Common myeloid progenitor, CD34-positive (primary cell): ENCODE measurements around the gene BACH2.
A peak's percentile ranks its signal among the peaks of the same experiment; 100 is the strongest.

Experiments used
- CTCF ChIA-PET: fragments of 350-600 bp; sonication (Branson Sonifier 250); formaldehyde crosslinking; loops from one replicate; lab custom pipeline; 2021; ENCODE audit warnings: antibody characterized with exemption; lab: Charles Lee
- POLR2A ChIA-PET: fragments of 350-600 bp; sonication (Branson Sonifier 250); formaldehyde crosslinking; loops from one replicate; lab custom pipeline; 2021; ENCODE audit warnings: antibody characterized with exemption; lab: Charles Lee
- DNase-seq, 3 donors: peaks; one replicate each; pipeline versions ENCODE4 v3.0.0 to v3.0.0-alpha.2; 2013
- H3K27ac ChIP-seq, 2 experiments: 1 replicate in 1 of 2; 2 replicates in 1 of 2; pipeline ENCODE4 v1.7.0; 2013; ENCODE audit warnings: inconsistent platforms in 2 of 2, low read length in 2 of 2, mild to moderate bottlenecking in 2 of 2, low read depth in 1 of 2, moderate library complexity in 1 of 2; ENCODE audit not compliant: severe bottlenecking in 2 of 2, insufficient read depth in 1 of 2, poor library complexity in 1 of 2
- H3K27me3 ChIP-seq, 5 experiments: replicated peaks in 2 of 5; 1 replicate in 3 of 5; 2 replicates in 2 of 5; pipeline versions ENCODE4 v1.6.1 to v1.7.0; 2013; ENCODE audit warnings: low read length in 4 of 5, mild to moderate bottlenecking in 2 of 5, moderate library complexity in 2 of 5, inconsistent platforms in 1 of 5; ENCODE audit not compliant: insufficient read depth in 5 of 5, control insufficient read depth in 4 of 5
- H3K36me3 ChIP-seq, 4 experiments: 1 replicate in 2 of 4; 2 replicates in 2 of 4; pipeline versions ENCODE4 v1.6.1 to v1.7.0; 2013; ENCODE audit warnings: low read length in 3 of 4, control low read depth in 1 of 4, mild to moderate bottlenecking in 1 of 4; ENCODE audit not compliant: control insufficient read depth in 4 of 4, insufficient read depth in 4 of 4
- H3K4me1 ChIP-seq, 4 experiments: 1 replicate in 3 of 4; 2 replicates in 1 of 4; pipeline versions ENCODE4 v1.6.1 to v1.7.1; 2013; ENCODE audit warnings: low read length in 3 of 4, mild to moderate bottlenecking in 3 of 4, control low read depth in 1 of 4, inconsistent platforms in 1 of 4, moderate library complexity in 1 of 4; ENCODE audit not compliant: control insufficient read depth in 4 of 4, insufficient read depth in 4 of 4; ENCODE audit errors: control extremely low read depth in 1 of 4
- H3K4me3 ChIP-seq, 7 experiments: 1 replicate in 4 of 7; 2 replicates in 3 of 7; pipeline versions ENCODE4 v1.5.1 to v1.7.0; 2013; ENCODE audit warnings: mild to moderate bottlenecking in 7 of 7, low read length in 6 of 7, moderate library complexity in 6 of 7, inconsistent platforms in 2 of 7, low read depth in 2 of 7, control low read depth in 1 of 7; ENCODE audit not compliant: insufficient read depth in 4 of 7, control insufficient read depth in 1 of 7; ENCODE audit errors: extremely low read depth in 1 of 7
- H3K9me3 ChIP-seq, 5 experiments: 1 replicate in 4 of 5; 2 replicates in 1 of 5; pipeline versions ENCODE4 v1.6.1 to v1.7.1; 2013; ENCODE audit warnings: low read length in 4 of 5, mild to moderate bottlenecking in 2 of 5, inconsistent platforms in 1 of 5, low read depth in 1 of 5, moderate library complexity in 1 of 5; ENCODE audit not compliant: control insufficient read depth in 4 of 5, insufficient read depth in 2 of 5; ENCODE audit errors: control extremely low read depth in 1 of 5
- WGBS: methylation state at CpG from one replicate; pipeline ENCODE4 v1.1.5; 2013; ENCODE audit not compliant: insufficient coverage; 5-methylcytosine and 5-hydroxymethylcytosine counted together

BACH2 gene

DNA sequence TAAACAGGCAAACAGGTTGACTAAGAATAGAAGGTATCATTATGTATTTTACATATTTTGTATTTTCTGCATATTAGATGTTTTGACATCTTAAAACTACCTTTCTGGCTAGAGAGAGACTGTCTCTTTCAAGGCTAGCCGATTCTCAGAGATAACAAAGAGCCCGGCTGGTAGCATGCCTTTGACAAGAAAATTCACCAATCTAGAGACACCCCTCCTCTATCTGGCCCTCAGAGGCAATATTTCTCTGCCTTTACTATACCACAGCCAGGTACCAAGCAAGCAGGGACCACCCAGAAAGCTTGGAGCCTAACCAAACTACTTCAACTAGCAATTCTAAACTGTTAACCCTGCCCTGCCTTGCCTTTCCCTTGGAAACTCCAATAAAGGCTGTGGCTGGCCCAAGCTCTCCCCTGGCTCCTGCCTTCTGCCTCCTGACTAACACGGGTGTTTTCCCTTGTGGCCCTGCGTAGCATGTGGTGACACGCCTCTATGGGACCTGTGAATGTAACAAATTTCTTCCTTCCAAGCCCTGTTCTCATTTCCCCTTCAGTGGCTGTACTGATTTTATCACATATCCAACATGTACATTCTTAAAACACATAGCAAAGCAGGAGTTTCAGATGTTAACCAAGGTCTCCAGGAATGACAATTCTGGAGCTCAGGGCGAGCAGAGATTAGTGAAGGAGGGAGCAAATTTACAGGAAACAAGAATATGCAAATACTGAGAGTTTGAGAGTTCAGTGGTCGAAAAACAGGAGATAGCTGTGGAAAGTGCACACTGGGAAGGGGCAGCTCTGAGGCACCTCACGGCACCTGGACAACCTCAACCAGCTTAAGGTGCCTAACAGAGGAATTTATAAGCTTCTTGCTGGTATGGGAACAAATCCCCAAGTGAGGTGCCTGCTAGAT lies 120.8 kb downstream of the BACH2 start:
- Histone ChIP-seq H3K9me3 (no peaks in the 10 kb centered on the region), H3K4me1 (peaks cover 14 to 30% (median 21%) of the 10 kb centered on the region in 4 experiments), H3K36me3 (no peaks in the 10 kb centered on the region), H3K27me3 (no peaks in the 10 kb centered on the region), H3K27ac (no peak overlapping the region), H3K4me3 (no peak overlapping the region)
- POLR2A ChIA-PET: no interaction called here
- CTCF ChIA-PET: interaction anchor here (0.6 to 0.7 kb wide), 3 partner anchors 9 to 158 kb away, joined by 3 read pairs; no protein-coding TSS in a partner anchor
- WGBS: 41% methylated on average over 8 of the region's 8 CpGs
- DNase-seq: peak in 2 of 3 donors; percentile 70 to 76

DNA sequence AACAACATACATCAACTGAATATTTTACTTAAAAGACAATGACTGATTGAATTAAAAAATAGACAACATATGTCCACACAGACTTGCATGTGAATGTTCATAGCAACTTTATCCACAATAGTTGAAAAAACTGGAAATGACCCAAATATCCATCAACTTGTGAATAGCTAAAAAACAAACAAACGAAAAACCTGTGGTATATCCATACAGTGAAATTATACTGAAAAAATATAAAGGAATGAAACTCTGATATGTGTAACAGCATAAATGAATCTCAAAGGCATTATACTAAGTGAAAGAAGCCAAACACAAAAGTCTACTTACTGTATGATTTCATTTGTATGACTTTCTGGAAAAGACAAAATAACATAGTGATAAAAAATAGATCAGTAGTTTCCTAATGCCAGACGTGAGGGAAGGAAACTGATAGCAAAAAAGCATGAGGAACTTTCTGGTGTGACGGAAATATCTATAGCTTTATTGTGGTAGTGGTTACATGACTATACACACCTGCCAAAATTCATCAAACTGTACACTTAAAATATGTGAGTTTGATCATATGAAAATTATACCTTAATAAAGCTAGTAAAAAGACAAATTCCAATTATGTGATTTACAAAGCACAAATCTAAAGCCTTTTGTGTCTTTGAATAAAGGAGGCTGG lies 123.2 kb downstream of the BACH2 start:
- no CpG with 5 or more reads among the region's 3 CpGs for WGBS
- Histone ChIP-seq H3K4me1 (peaks cover 8 to 24% (median 18%) of the 10 kb centered on the region in 4 experiments), H3K27me3 (no peaks in the 10 kb centered on the region), H3K9me3 (no peaks in the 10 kb centered on the region), H3K27ac (no peak overlapping the region), H3K4me3 (no peak overlapping the region), H3K36me3 (no peaks in the 10 kb centered on the region)
- POLR2A ChIA-PET: no interaction called here
- CTCF ChIA-PET: interaction anchor here (1.1 kb wide), 1 partner anchor 10 kb away, joined by 3 read pairs; no protein-coding TSS in a partner anchor
- DNase-seq: no peak

DNA sequence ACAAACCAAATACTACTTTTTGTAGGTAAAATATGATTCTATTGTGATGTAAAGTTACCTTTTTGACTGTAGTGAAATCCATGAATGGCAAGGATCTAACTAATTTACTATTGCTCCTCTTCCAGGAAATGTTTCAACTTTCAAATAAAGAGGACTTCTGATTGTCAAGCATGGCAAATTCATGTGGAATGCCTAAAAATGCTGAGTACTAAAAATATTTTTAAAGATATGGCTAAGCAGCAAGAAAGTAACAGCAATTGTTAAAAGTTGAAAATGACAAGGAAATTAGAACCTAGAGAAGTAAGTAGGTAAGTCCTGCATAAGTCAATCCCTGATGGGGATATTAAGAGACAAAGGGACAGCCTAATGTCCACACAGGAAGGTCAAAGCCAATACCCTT lies 126.0 kb downstream of the BACH2 start:
- no peak for DNase-seq
- ChIA-PET POLR2A (no interaction called here), CTCF (interaction anchor here (0.7 kb wide), 1 partner anchor 225 kb away, joined by 3 read pairs; no protein-coding TSS in a partner anchor)
- no peak overlapping the region for H3K4me3 ChIP-seq
- no peaks in the 10 kb centered on the region for H3K9me3 ChIP-seq
- H3K27me3 ChIP-seq: no peaks in the 10 kb centered on the region
- H3K36me3 ChIP-seq: no peaks in the 10 kb centered on the region
- H3K4me1 ChIP-seq: peaks cover 0 to 5% (median 1%) of the 10 kb centered on the region in 4 experiments
- no peak overlapping the region for H3K27ac ChIP-seq

- Histone ChIP-seq H3K27me3 (no peaks in the 10 kb centered on the region), H3K36me3 (no peaks in the 10 kb centered on the region), H3K4me1 (peaks cover 0 to 5% (median 0%) of the 10 kb centered on the region in 4 experiments), H3K9me3 (no peaks in the 10 kb centered on the region), H3K4me3 (no peak overlapping the region), H3K27ac (no peak overlapping the region)
- CTCF ChIA-PET: no interaction called here
- 75% methylated on average over 3 of the region's 4 CpGs for WGBS
- POLR2A ChIA-PET: no interaction called here
- DNase-seq: no peak
Measured at GRCh38 chr6:90169374-90169773, 127.3 kb downstream of the BACH2 start.

DNA sequence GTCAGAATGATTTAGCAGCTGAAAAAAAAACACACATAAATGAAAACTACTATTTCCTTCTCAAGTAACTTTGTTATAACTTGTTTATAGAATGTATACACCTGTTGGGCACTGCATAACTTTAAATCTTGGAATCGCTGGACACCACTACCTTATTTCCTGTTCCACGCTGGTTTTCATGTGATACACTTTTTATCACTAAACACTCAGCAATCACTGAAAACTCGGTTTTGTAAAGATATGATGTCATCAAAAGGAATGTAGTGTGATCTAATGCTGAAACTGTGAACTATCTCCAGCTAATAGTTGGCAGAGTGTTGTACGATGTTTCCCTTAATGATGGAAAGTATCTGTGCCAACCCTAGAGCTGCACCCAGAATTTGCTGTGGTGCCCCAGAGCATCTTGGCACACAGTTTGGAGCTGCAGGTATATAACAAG lies 127.9 kb downstream of the BACH2 start:
- peaks cover 0 to 5% (median 0%) of the 10 kb centered on the region in 4 experiments for H3K4me1 ChIP-seq
- H3K36me3 ChIP-seq: no peaks in the 10 kb centered on the region
- no peaks in the 10 kb centered on the region for H3K9me3 ChIP-seq
- POLR2A ChIA-PET: no interaction called here
- WGBS: 100% methylated on average over 1 of the region's 4 CpGs
- no peaks in the 10 kb centered on the region for H3K27me3 ChIP-seq
- CTCF ChIA-PET: no interaction called here
- H3K4me3 ChIP-seq: no peak overlapping the region
- H3K27ac ChIP-seq: no peak overlapping the region
- DNase-seq: no peak

GRCh38 chr6:90167514-90168379 lies 128.9 kb downstream of the BACH2 start:
- Histone ChIP-seq H3K36me3 (no peaks in the 10 kb centered on the region), H3K4me1 (peaks cover 0 to 6% (median 3%) of the 10 kb centered on the region in 4 experiments), H3K9me3 (no peaks in the 10 kb centered on the region), H3K27me3 (no peaks in the 10 kb centered on the region), H3K4me3 (no peak overlapping the region), H3K27ac (no peak overlapping the region)
- WGBS: 100% methylated on average over 2 of the region's 4 CpGs
- CTCF ChIA-PET: no interaction called here
- no peak for DNase-seq
- POLR2A ChIA-PET: interaction anchor here (0.5 kb wide), 1 partner anchor 26 kb away, joined by 3 read pairs; no protein-coding TSS in a partner anchor
